Common myeloid progenitor, CD34-positive (primary cell): ENCODE data around the gene SWI5.

Source experiments
- CTCF ChIA-PET: fragments of 350-600 bp; sonication (Branson Sonifier 250); formaldehyde crosslinking; loops from one replicate; lab custom pipeline; 2021; ENCODE audit warnings: antibody characterized with exemption; lab: Charles Lee
- POLR2A ChIA-PET: fragments of 350-600 bp; sonication (Branson Sonifier 250); formaldehyde crosslinking; loops from one replicate; lab custom pipeline; 2021; ENCODE audit warnings: antibody characterized with exemption; lab: Charles Lee
- DNase-seq, 3 donors: peaks; one replicate each; pipeline versions ENCODE4 v3.0.0 to v3.0.0-alpha.2; 2013
- H3K27ac ChIP-seq, 2 experiments: 1 replicate in 1 of 2; 2 replicates in 1 of 2; pipeline ENCODE4 v1.7.0; 2013; ENCODE audit warnings: inconsistent platforms in 2 of 2, low read length in 2 of 2, mild to moderate bottlenecking in 2 of 2, low read depth in 1 of 2, moderate library complexity in 1 of 2; ENCODE audit not compliant: severe bottlenecking in 2 of 2, insufficient read depth in 1 of 2, poor library complexity in 1 of 2
- H3K27me3 ChIP-seq, 5 experiments: replicated peaks in 2 of 5; 1 replicate in 3 of 5; 2 replicates in 2 of 5; pipeline versions ENCODE4 v1.6.1 to v1.7.0; 2013; ENCODE audit warnings: low read length in 4 of 5, mild to moderate bottlenecking in 2 of 5, moderate library complexity in 2 of 5, inconsistent platforms in 1 of 5; ENCODE audit not compliant: insufficient read depth in 5 of 5, control insufficient read depth in 4 of 5
- H3K36me3 ChIP-seq, 4 experiments: 1 replicate in 2 of 4; 2 replicates in 2 of 4; pipeline versions ENCODE4 v1.6.1 to v1.7.0; 2013; ENCODE audit warnings: low read length in 3 of 4, control low read depth in 1 of 4, mild to moderate bottlenecking in 1 of 4; ENCODE audit not compliant: control insufficient read depth in 4 of 4, insufficient read depth in 4 of 4
- H3K4me1 ChIP-seq, 4 experiments: 1 replicate in 3 of 4; 2 replicates in 1 of 4; pipeline versions ENCODE4 v1.6.1 to v1.7.1; 2013; ENCODE audit warnings: low read length in 3 of 4, mild to moderate bottlenecking in 3 of 4, control low read depth in 1 of 4, inconsistent platforms in 1 of 4, moderate library complexity in 1 of 4; ENCODE audit not compliant: control insufficient read depth in 4 of 4, insufficient read depth in 4 of 4; ENCODE audit errors: control extremely low read depth in 1 of 4
- H3K4me3 ChIP-seq, 7 experiments: 1 replicate in 4 of 7; 2 replicates in 3 of 7; pipeline versions ENCODE4 v1.5.1 to v1.7.0; 2013; ENCODE audit warnings: mild to moderate bottlenecking in 7 of 7, low read length in 6 of 7, moderate library complexity in 6 of 7, inconsistent platforms in 2 of 7, low read depth in 2 of 7, control low read depth in 1 of 7; ENCODE audit not compliant: insufficient read depth in 4 of 7, control insufficient read depth in 1 of 7; ENCODE audit errors: extremely low read depth in 1 of 7
- H3K9me3 ChIP-seq, 5 experiments: 1 replicate in 4 of 5; 2 replicates in 1 of 5; pipeline versions ENCODE4 v1.6.1 to v1.7.1; 2013; ENCODE audit warnings: low read length in 4 of 5, mild to moderate bottlenecking in 2 of 5, inconsistent platforms in 1 of 5, low read depth in 1 of 5, moderate library complexity in 1 of 5; ENCODE audit not compliant: control insufficient read depth in 4 of 5, insufficient read depth in 2 of 5; ENCODE audit errors: control extremely low read depth in 1 of 5
- WGBS: methylation state at CpG from one replicate; pipeline ENCODE4 v1.1.5; 2013; ENCODE audit not compliant: insufficient coverage; 5-methylcytosine and 5-hydroxymethylcytosine counted together

SWI5 gene

DNA sequence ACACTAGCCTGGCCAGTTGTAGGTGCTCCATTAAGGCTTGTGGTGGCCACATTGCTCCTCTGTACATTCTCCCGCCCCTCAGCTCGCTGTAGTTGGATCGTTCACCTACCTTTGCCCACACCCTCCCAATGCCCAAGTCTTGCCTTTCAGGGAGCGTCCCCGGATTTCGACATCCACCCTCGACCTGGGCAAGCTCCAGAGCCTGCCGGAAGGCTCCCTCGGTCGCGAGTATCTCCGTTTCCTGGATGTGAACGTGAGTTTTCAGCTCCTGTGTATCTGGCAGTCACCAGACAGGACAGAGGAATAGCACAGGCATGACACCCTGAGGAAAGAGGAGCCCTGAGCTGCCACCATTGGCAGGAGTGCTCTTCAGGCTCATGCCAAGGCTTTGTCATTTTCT is 49.6 kb downstream of the SWI5 start:
- Histone ChIP-seq H3K27ac (no peak overlapping the region), H3K27me3 (no peaks in the 10 kb centered on the region), H3K36me3 (peaks cover 0 to 36% (median 22%) of the 10 kb centered on the region in 4 experiments), H3K9me3 (no peaks in the 10 kb centered on the region), H3K4me3 (no peak overlapping the region), H3K4me1 (peaks cover 13 to 22% (median 18%) of the 10 kb centered on the region in 4 experiments)
- no peak for DNase-seq
- 97% methylated on average over 12 of the region's 13 CpGs for WGBS
- ChIA-PET CTCF (interaction anchor here (1.0 to 1.5 kb wide), 4 partner anchors 11 to 94 kb away, joined by 4 to 5 read pairs (median 4); partner anchors contain the start of gene CERCAM), POLR2A (no interaction called here)

GRCh38 chr9:128333451-128333869 is 57.4 kb downstream of the SWI5 start:
- no peak for DNase-seq
- WGBS: 98% methylated on average over 6 of the region's 11 CpGs
- CTCF ChIA-PET: interaction anchor here (1.6 kb wide), 1 partner anchor 74 kb away, joined by 3 read pairs; no protein-coding TSS in a partner anchor
- Histone ChIP-seq H3K9me3 (no peaks in the 10 kb centered on the region), H3K27me3 (no peaks in the 10 kb centered on the region), H3K4me1 (no peaks in the 10 kb centered on the region), H3K27ac (no peak overlapping the region), H3K4me3 (no peak overlapping the region), H3K36me3 (peaks cover 0 to 38% (median 18%) of the 10 kb centered on the region in 4 experiments)
- POLR2A ChIA-PET: no interaction called here

- 97% methylated on average over 6 of the region's 7 CpGs for WGBS
- H3K27ac ChIP-seq: no peak overlapping the region
- H3K27me3 ChIP-seq: no peaks in the 10 kb centered on the region
- CTCF ChIA-PET: interaction anchor here (1.2 kb wide), 1 partner anchor 32 kb away, joined by 3 read pairs; no protein-coding TSS in a partner anchor
- no peaks in the 10 kb centered on the region for H3K9me3 ChIP-seq
- H3K4me1 ChIP-seq: peaks cover 0 to 2% (median 1%) of the 10 kb centered on the region in 4 experiments
- no peak overlapping the region for H3K4me3 ChIP-seq
- DNase-seq: no peak
- POLR2A ChIA-PET: no interaction called here
- peaks cover 0 to 32% (median 15%) of the 10 kb centered on the region in 4 experiments for H3K36me3 ChIP-seq
These were observed 59.1 kb downstream of the SWI5 start for GRCh38 chr9:128335161-128335560.

DNA sequence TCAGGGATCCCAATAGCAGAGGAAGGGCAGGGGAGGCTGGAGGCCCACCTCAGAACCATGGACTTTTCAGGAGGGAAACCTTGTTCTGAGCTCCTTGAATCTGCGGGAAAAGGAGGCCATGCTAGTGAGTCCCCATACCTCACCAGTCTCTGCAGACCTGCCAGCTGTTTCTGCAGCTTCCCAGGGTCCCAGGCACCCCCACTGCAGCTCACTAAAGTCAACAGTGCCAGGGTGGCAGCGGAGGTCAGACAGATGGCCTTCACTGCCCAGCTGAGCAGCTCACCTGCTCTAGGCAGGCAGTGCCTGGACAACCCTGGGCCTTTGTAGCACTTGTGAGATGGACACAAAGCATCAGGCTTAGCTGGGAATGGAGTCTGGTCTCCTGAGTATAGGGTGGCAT is 59.8 kb downstream of the SWI5 start:
- Histone ChIP-seq H3K4me3 (no peak overlapping the region), H3K9me3 (no peaks in the 10 kb centered on the region), H3K27ac (no peak overlapping the region), H3K4me1 (peaks cover under 1 to 6% (median 4%) of the 10 kb centered on the region in 4 experiments), H3K27me3 (no peaks in the 10 kb centered on the region), H3K36me3 (peaks cover 0 to 32% (median 15%) of the 10 kb centered on the region in 4 experiments)
- 100% methylated on average over 2 of the region's 2 CpGs for WGBS
- DNase-seq: no peak
- ChIA-PET POLR2A (no interaction called here), CTCF (interaction anchor here (0.8 to 1.3 kb wide), 3 partner anchors 11 to 84 kb away, joined by 3 to 5 read pairs (median 3); no protein-coding TSS in a partner anchor)

- H3K4me3 ChIP-seq: no peak overlapping the region
- H3K27ac ChIP-seq: no peak overlapping the region
- 100% methylated on average over 6 of the region's 7 CpGs for WGBS
- peaks cover 0 to 24% (median 9%) of the 10 kb centered on the region in 4 experiments for H3K36me3 ChIP-seq
- ChIA-PET POLR2A (no interaction called here), CTCF (no interaction called here)
- H3K9me3 ChIP-seq: no peaks in the 10 kb centered on the region
- H3K4me1 ChIP-seq: peaks cover 3 to 12% (median 11%) of the 10 kb centered on the region in 4 experiments
- DNase-seq: no peak
- H3K27me3 ChIP-seq: no peaks in the 10 kb centered on the region
These were observed 61.9 kb downstream of the SWI5 start for GRCh38 chr9:128337936-128338335.
